WTC11 (cell line): ENCODE measurements around the gene DENND4A. TPM values are rescaled to one million over a fixed set of nuclear protein-coding genes. Genes with fewer than 3 reads are reported as not detected.
A peak's percentile ranks its signal among the peaks of the same experiment; 100 is the strongest.

Experiments used
- ATAC-seq: fragments of 200-7000 bp; cut with Tn5 transposase; 2 replicates; pipeline ENCODE4 v1.10.0; 2021; ENCODE audit warnings: mild to moderate bottlenecking, moderate library complexity
- CTCF ChIA-PET: fragments of 300-600 bp; sonication (Branson Sonifier 250); formaldehyde crosslinking; loops from one replicate; lab custom pipeline; 2021; ENCODE audit warnings: antibody characterized with exemption; lab: Charles Lee
- POLR2A ChIA-PET: fragments of 350-600 bp; sonication (Branson Sonifier 250); formaldehyde crosslinking; loops from one replicate; lab custom pipeline; 2021; ENCODE audit warnings: antibody characterized with exemption; lab: Charles Lee
- DNase-seq: peaks from one replicate; pipeline ENCODE4 v3.0.0; 2021; ENCODE audit warnings: low spot score
- H3K27ac Mint-ChIP-seq: 2 replicates; pipeline ENCODE4 v1.8.0; 2021; ENCODE audit warnings: mixed read lengths
- H3K27me3 Mint-ChIP-seq: 2 replicates; pipeline ENCODE4 v1.8.0; 2021; ENCODE audit warnings: low read depth, mild to moderate bottlenecking, moderate library complexity, mixed read lengths
- H3K36me3 Mint-ChIP-seq: 2 replicates; pipeline ENCODE4 v1.8.0; 2021; ENCODE audit warnings: mixed read lengths
- H3K4me1 Mint-ChIP-seq: 2 replicates; pipeline ENCODE4 v1.8.0; 2022; ENCODE audit warnings: mixed read lengths
- H3K4me3 Mint-ChIP-seq: 2 replicates; pipeline ENCODE4 v1.8.0; 2021; ENCODE audit warnings: mild to moderate bottlenecking, moderate library complexity, mixed read lengths
- H3K9me3 Mint-ChIP-seq: 2 replicates; pipeline ENCODE4 v1.8.0; 2021; ENCODE audit warnings: mixed read lengths
- ARID4B ChIP-seq: sonication (generic); formaldehyde crosslinking; IDR thresholded peaks from 2 replicates; pipeline ENCODE4 v1.8.0; 2023; ENCODE audit warnings: missing genetic modification reagents, mild to moderate bottlenecking, borderline replicate concordance
- ATF1 ChIP-seq: sonication (generic); formaldehyde crosslinking; IDR thresholded peaks from 2 replicates; pipeline ENCODE4 v1.8.1; 2023; ENCODE audit warnings: mild to moderate bottlenecking, moderate library complexity, missing genetic modification reagents
- CDX4 ChIP-seq: fragments of 250-450 bp; sonication (Bioruptor Pico); IDR thresholded peaks from 2 replicates; pipeline ENCODE4 v1.9.0; 2021; ENCODE audit warnings: moderate library complexity, mild to moderate bottlenecking, inconsistent platforms, borderline replicate concordance
- CTCF ChIP-seq: fragments of 200-600 bp; IDR thresholded peaks from 2 replicates; pipeline ENCODE4 v1.8.0; 2022; ENCODE audit warnings: antibody characterized with exemption
- EMX1 ChIP-seq: fragments of 250-450 bp; sonication (Bioruptor Pico); IDR thresholded peaks from 2 replicates; pipeline ENCODE4 v1.8.0; 2021; ENCODE audit warnings: mild to moderate bottlenecking
- ERG ChIP-seq: fragments of 250-450 bp; sonication (Bioruptor Pico); IDR thresholded peaks from 2 replicates; pipeline ENCODE4 v1.8.0; 2021; ENCODE audit warnings: mild to moderate bottlenecking
- FOXP1 ChIP-seq: sonication (generic); formaldehyde crosslinking; IDR thresholded peaks from 2 replicates; pipeline ENCODE4 v1.8.0; 2022; ENCODE audit warnings: missing genetic modification reagents, mild to moderate bottlenecking, moderate library complexity, borderline replicate concordance
- IRF1 ChIP-seq: sonication (generic); formaldehyde crosslinking; IDR thresholded peaks from 2 replicates; pipeline ENCODE4 v1.8.0; 2023; ENCODE audit warnings: missing genetic modification reagents
- JUN ChIP-seq: sonication (generic); formaldehyde crosslinking; IDR thresholded peaks from 2 replicates; pipeline ENCODE4 v1.8.0; 2023; ENCODE audit warnings: mild to moderate bottlenecking, missing genetic modification reagents
- NFATC4 ChIP-seq: fragments of 250-450 bp; sonication (Bioruptor Pico); IDR thresholded peaks from 2 replicates; pipeline ENCODE4 v1.9.0; 2021; ENCODE audit warnings: mild to moderate bottlenecking
- SMAD4 ChIP-seq: sonication (generic); formaldehyde crosslinking; IDR thresholded peaks from 2 replicates; pipeline ENCODE4 v1.8.0; 2022; ENCODE audit warnings: mild to moderate bottlenecking, missing genetic modification reagents
- USF2 ChIP-seq: sonication (generic); formaldehyde crosslinking; IDR thresholded peaks from 2 replicates; pipeline ENCODE4 v1.8.1; 2023; ENCODE audit warnings: mild to moderate bottlenecking, missing genetic modification reagents, moderate library complexity
- ZMAT4 ChIP-seq: fragments of 250-450 bp; sonication (Bioruptor Pico); IDR thresholded peaks from 2 replicates; pipeline ENCODE4 v1.9.0; 2021; ENCODE audit warnings: mild to moderate bottlenecking
- total RNA-seq: library from RNA; stranded (reverse); gene quantifications from 3 replicates; pipeline ENCODE4 v1.2.3, GENCODE V29; 2021

The DENND4A gene
- total RNA-seq, 1 experiment from 2014 or later, result 5.7 TPM

- Mint-ChIP-seq H3K36me3 (no peaks in the 10 kb centered on the region), H3K9me3 (no peaks in the 10 kb centered on the region; the same call in 1 of the 2 replicates), H3K27ac (peak overlapping the region; percentile 92; the same call in 1 of the 2 replicates), H3K27me3 (no peaks in the 10 kb centered on the region), H3K4me1 (peaks cover 34% of the 10 kb centered on the region), H3K4me3 (no peak overlapping the region)
- DNase-seq (peak; percentile 67), ATAC-seq (peak; percentile 98)
- CTCF ChIA-PET, result interaction anchor here (0.6 to 2.5 kb wide), 40 partner anchors 9 to 327 kb away, joined by 3 to 30 read pairs (median 5); partner anchors contain the start of genes DENND4A, INTS14 and RAB11A
- POLR2A ChIA-PET, result interaction anchor here (0.5 to 1.6 kb wide), 3 partner anchors 8 to 836 kb away, joined by 3 to 6 read pairs (median 3); partner anchors contain the start of gene RAB11A
- no peak for TF ChIP-seq SMAD4 (CRISPR knock-in tag)
- TF ChIP-seq EMX1 (CRISPR knock-in tag), result no peak
- TF ChIP-seq CTCF, result no peak
- TF ChIP-seq USF2, result no peak
- TF ChIP-seq ZMAT4 (CRISPR knock-in tag), result no peak
- no peak for TF ChIP-seq NFATC4
These were observed 32.1 kb upstream of the DENND4A start for GRCh38 chr15:65824031-65824743.

GRCh38 chr15:65822316-65822715, 30.2 kb upstream of the DENND4A start:
- CTCF ChIA-PET, result interaction anchor here (1.0 kb wide), 1 partner anchor 10 kb away, joined by 6 read pairs; no protein-coding TSS in a partner anchor
- ATAC-seq (no peak), DNase-seq (no peak)
- Mint-ChIP-seq H3K4me1 (peaks cover 20% of the 10 kb centered on the region), H3K27me3 (no peaks in the 10 kb centered on the region; the same call in 1 of the 2 replicates), H3K36me3 (no peaks in the 10 kb centered on the region), H3K4me3 (no peak overlapping the region), H3K9me3 (no peaks in the 10 kb centered on the region; the same call in 1 of the 2 replicates), H3K27ac (no peak overlapping the region)
- TF ChIP-seq ARID4B (no peak), ERG (no peak), CDX4 (CRISPR knock-in tag) (no peak), IRF1 (CRISPR knock-in tag) (no peak), FOXP1 (CRISPR knock-in tag) (no peak), ATF1 (no peak), JUN (CRISPR knock-in tag) (no peak)
- POLR2A ChIA-PET, result no interaction called here
